Panc1 (cell line): ENCODE results near the gene TMEM185B.

Source experiments
- CTCF ChIP-seq: fragments of 450-650 bp; IDR thresholded peaks from 2 replicates; pipeline ENCODE4 v1.5.1; 2017; ENCODE audit warnings: mild to moderate bottlenecking
- POLR2AphosphoS5 ChIP-seq: IDR thresholded peaks from 2 replicates; pipeline ENCODE4 v1.6.1; 2012; ENCODE audit warnings: mild to moderate bottlenecking, low read depth, low read length, moderate library complexity
- REST ChIP-seq, 2 experiments: IDR thresholded peaks; 2 replicates each; pipeline ENCODE4 v1.6.1; 2011 to 2012; ENCODE audit warnings: low read depth in 2 of 2, control low read depth in 1 of 2, low read length in 1 of 2, mild to moderate bottlenecking in 1 of 2, moderate library complexity in 1 of 2; ENCODE audit not compliant: insufficient read depth in 1 of 2
- SIN3A ChIP-seq: IDR thresholded peaks from 2 replicates; pipeline ENCODE4 v1.6.1; 2012; ENCODE audit warnings: low read depth, mild to moderate bottlenecking, low read length, moderate library complexity, borderline replicate concordance; ENCODE audit not compliant: insufficient read depth
- TCF7L2 ChIP-seq: IDR thresholded peaks from 2 replicates; pipeline ENCODE4 v1.6.1; 2011; ENCODE audit warnings: mild to moderate bottlenecking, low read depth, low read length, inconsistent platforms

DNA sequence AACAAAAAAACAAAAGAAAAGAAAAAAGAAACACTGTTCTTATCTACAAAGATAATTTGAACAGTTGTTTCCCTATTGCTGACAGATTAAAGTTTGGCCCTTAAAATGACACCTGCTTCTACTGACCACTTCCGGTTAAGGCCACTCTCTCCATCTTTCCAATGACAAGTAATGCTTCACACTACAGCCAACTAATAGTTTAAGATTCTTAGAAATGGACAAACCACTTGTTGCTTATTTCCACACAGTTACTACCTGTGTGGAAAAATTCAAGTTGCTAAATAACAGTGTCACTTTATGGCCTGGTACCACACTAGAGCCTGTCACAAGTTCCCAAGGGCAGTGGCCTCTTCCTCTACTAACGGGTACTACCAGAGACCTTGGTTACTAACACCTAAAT lies 2.4 kb downstream of the TMEM185B start:
- no peak for TF ChIP-seq CTCF
- no peak for TF ChIP-seq SIN3A
- no peak for TF ChIP-seq POLR2AphosphoS5
- TF ChIP-seq REST (IDR thresholded peaks at IDR 0.05; ENCODE audit: insufficient read depth in 1 of 2, low read depth in 2 of 2, low read length in 1 of 2) = no peak
- TF ChIP-seq TCF7L2 = no peak
